HG02884 (cell line): ENCODE measurements around the gene KLHDC3.
"Not testable (repeated sequence)": the region's sequence is repeated elsewhere in the genome, so short reads cannot be mapped to it uniquely, and the experiment has no call there.

Source experiments
- ATAC-seq: cut with Tn5 transposase; IDR thresholded peaks from one replicate; pipeline ENCODE4 v1.9.1; 2021; ENCODE audit warnings: mild to moderate bottlenecking, moderate library complexity; ENCODE audit not compliant: unreplicated experiment

Gene KLHDC3

GRCh38 chr6:42988486-42989020 lies 25.5 kb upstream of the KLHDC3 start:
- no peak for ATAC-seq

- no peak for ATAC-seq
Measured at GRCh38 chr6:42989923-42990322, 24.1 kb upstream of the KLHDC3 start.

- ATAC-seq = no peak
Measured at GRCh38 chr6:42993445-42993844, 20.6 kb upstream of the KLHDC3 start.

- no peak for ATAC-seq
Measured at GRCh38 chr6:42996513-42996912, 17.5 kb upstream of the KLHDC3 start.

- ATAC-seq = not testable (repeated sequence)
Measured at GRCh38 chr6:42998205-42998604, 15.8 kb upstream of the KLHDC3 start.

- ATAC-seq = no peak
Measured at GRCh38 chr6:43001843-43002242, 12.2 kb upstream of the KLHDC3 start.

- ATAC-seq = no peak
Measured at GRCh38 chr6:43005844-43006243, 8.2 kb upstream of the KLHDC3 start.

- no peak for ATAC-seq
Measured at GRCh38 chr6:43006251-43006650, 7.8 kb upstream of the KLHDC3 start.

DNA sequence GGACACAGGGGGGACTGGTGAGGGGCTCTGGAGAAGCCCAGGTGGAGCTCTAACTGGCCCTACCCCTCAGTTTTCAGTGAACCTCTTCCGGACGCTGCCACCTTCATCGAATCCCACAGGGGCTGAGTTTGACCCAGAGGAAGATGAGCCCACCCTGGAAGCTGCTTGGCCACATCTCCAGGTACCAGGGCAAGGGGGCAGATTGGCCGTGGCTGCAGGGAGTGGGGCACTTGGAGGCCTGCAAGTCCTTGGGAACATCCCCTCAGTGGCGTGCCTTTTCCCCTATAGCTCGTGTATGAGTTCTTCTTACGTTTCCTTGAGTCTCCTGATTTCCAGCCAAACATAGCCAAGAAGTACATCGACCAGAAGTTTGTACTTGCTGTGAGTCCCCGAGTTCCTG lies 6.9 kb upstream of the KLHDC3 start:
- no peak for ATAC-seq

DNA sequence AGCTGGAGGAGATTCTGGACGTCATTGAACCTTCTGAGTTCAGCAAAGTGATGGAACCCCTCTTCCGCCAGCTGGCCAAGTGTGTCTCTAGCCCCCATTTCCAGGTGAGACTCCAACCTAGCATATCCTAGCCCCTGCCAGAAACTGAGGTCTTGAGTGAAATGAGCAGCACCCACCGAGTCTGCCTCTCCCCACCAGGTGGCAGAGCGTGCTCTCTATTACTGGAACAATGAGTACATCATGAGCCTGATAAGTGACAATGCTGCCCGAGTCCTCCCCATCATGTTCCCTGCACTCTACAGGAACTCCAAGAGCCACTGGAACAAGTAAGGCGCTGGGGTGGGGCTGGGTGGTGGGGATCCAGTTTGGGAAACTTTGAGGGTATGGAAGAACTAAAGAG lies 4.9 kb upstream of the KLHDC3 start:
- no peak for ATAC-seq

DNA sequence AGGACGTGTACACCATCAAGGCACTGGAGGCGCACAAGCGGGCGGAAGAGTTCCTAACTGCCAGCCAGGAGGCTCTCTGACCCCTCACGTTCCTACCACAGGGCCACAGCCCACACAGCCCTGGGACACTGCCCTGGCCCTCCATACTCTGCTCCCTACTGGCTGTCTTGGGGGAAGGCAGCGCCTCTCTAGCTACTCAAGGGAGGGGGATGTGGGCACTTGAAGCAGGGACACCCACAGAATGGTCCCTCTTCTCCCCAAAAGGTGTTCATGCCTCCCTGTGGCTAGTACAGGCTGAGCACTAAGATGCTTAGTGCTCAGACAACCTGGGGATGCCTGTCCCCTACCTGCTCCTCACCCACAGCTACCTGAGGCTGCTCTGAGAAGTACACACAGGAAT lies 2.8 kb upstream of the KLHDC3 start:
- no peak for ATAC-seq

GRCh38 chr6:43012364-43012763 lies 1.7 kb upstream of the KLHDC3 start:
- ATAC-seq = no peak

- ATAC-seq = no peak
Measured at GRCh38 chr6:43013097-43013842, 779 bp upstream of the KLHDC3 start.

DNA sequence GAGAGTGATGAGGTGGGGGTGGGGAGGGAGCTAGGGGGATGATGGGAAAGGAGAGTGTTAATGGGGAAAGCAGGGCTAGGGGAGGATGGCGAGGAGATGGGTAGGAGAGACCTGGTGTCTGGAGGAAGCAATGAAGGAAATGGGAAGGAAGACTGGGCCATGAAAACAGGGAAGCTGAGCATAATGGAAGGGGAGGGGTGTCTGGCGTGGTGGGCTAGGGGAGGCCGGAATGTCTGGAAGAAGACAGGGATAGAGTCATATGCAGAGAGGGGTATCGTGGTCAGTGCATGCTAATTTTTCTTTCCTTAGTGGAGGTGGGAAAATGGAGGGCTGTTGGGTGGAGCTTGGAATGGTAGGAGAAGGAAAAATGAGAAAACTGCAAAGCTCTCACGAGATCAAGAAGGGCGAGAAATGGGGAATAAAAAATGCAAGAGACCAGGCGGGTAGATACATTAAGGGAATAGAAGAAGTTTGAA lies 423 bp downstream of the KLHDC3 start:
- no peak for ATAC-seq

DNA sequence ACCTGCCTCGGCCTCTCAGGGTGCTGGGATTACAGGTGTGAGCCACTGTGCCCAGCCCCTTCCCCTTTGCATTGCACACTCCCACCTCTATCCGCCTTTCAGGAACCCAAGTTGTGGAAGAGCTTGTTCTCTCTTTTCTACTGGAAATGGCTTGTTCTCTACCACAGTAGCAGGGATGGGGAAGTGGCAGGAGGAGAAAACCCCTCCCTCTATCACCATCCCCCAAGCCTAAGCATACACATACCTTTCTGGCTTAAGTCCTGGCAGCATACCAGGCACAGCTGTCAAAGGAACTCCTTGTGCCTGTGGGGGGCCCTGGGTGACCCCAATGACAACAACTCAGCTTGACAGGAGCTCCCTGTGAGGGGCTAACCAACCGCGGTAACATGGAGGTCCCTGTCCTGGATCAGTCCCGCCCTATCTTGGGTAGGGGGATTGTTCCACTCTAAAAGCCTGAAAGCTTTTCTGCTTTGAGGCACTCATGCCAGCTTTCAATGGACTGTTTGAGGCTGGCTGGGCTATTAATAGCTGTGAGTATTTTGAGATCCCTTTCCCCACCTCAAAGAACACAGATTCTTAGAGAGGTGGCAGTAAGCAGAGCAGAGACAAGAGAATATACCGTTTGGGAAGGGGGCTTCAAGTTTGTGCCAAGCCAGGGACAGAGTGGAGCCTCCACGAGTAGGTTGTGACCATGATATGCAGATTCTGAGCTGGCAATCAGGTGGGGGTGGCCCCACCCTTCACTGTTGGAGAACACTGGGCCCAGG lies 2.3 kb downstream of the KLHDC3 start:
- no peak for ATAC-seq

DNA sequence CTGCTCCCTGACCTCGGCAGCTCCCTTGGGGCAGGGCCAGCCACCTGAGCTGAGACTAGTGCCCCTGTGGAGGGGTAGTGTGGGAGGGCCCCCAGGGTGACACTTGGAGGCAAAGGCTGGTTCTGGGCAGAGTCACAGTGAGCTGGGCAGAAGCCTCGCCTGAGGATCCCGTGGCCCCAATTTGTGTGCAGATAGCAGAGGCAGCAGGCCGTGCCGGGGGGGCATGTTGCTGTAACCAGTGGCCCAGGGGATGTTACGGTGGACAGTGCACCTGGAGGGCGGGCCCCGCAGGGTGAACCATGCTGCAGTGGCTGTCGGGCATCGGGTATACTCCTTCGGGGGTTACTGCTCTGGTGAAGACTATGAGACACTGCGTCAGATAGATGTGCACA lies 2.9 kb downstream of the KLHDC3 start:
- ATAC-seq = no peak

- no peak for ATAC-seq
Measured at GRCh38 chr6:43019152-43019551, 5.1 kb downstream of the KLHDC3 start.

- no peak for ATAC-seq
Measured at GRCh38 chr6:43020052-43020705, 6.1 kb downstream of the KLHDC3 start.

DNA sequence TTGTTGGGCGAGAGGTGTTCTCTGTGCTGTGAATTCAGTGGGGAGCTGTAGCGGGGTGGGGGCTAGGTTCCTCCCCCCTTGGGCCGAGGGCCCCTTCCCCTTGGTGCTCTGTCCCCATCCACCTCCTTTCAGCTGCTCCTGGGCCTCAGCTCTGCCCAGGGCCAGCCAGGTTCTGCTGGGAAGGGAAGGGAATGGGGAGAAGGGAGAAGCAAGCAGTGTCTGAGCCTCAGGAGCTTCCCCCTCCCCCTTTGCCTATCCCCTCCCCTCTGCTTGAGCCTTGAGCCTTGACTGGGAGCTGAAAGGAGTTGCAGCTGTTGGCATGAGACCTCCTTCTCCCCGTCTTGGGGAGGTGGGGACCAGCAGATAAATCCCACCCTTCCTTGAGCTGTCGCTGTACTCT lies 6.8 kb downstream of the KLHDC3 start:
- no peak for ATAC-seq

DNA sequence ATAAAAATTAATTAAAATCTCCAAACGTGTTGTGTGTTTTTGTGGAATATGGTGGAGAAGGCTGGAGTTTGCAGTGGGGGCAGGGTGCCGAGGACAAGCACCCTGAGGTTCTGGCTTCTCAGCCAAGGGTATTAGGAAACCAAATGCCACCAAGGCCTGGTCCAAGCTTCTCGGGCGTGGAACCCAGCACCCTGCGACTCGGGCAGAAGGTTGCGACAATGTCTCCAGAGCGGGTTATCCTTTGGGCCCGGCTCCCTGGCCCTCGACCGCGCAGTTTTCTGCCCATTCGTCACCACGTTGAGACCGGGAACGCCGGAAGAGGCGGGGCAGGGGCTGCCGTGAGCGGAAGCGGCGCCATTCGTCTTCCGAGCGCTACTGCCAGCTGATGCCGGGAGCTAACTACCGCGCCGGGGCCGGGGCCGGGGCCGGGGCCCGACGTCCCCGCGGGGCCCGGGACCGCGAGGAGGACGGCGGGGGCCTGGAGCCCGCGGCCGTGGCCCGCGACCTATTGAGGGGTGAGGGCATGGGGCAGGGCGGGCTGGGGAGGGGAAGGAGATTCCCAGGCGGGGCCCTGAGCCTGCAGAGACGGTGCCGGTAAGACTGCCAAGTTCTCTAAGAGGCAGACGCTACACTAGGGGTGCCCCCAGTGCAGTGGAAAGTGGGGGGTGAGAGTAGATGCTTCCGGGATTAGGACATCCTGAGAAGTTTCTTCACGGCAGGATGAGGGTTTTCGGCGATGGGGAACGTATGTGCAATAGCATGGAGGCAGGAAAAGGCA lies 7.4 kb downstream of the KLHDC3 start, which contains the start of gene RRP36:
RRP36 (plus strand) TSS at position 354 of the 778 bp plus-strand sequence; CDS start at position 386, 32 bp downstream.
- ATAC-seq = no peak

GRCh38 chr6:43024436-43024835 lies 10.4 kb downstream of the KLHDC3 start:
- ATAC-seq = no peak
